Parathyroid adenoma (tissue), 2 donors: Measurements from ENCODE around the gene CDKL1.
"Not testable (repeated sequence)": the region's sequence is repeated elsewhere in the genome, so short reads cannot be mapped to it uniquely, and the experiment has no call there.

Experiments
- H2AFZ ChIP-seq: fragments of 300-600 bp; sonication (generic); one replicate; pipeline ENCODE4 v1.7.0; 2017; ENCODE audit warnings: antibody characterized with exemption, mild to moderate bottlenecking
- H3K27ac ChIP-seq: fragments of 300-600 bp; sonication (generic); one replicate; pipeline ENCODE4 v1.7.0; 2017
- H3K27me3 ChIP-seq: fragments of 300-600 bp; sonication (generic); one replicate; pipeline ENCODE4 v1.7.0; 2017; ENCODE audit warnings: low read length; ENCODE audit not compliant: control insufficient read depth, insufficient read depth
- H3K36me3 ChIP-seq: fragments of 300-600 bp; sonication (generic); one replicate; pipeline ENCODE4 v1.7.0; 2017; ENCODE audit warnings: low read length; ENCODE audit not compliant: control insufficient read depth, insufficient read depth
- H3K4me1 ChIP-seq: fragments of 300-600 bp; sonication (generic); one replicate; pipeline ENCODE4 v1.7.0; 2017; ENCODE audit warnings: control low read depth
- H3K4me2 ChIP-seq: fragments of 300-600 bp; sonication (generic); one replicate; pipeline ENCODE4 v1.7.0; 2017; ENCODE audit warnings: low read length
- H3K4me3 ChIP-seq: fragments of 300-600 bp; sonication (generic); one replicate; pipeline ENCODE4 v1.7.0; 2017; ENCODE audit warnings: low read depth, low read length
- H3K79me2 ChIP-seq: fragments of 300-600 bp; sonication (generic); one replicate; pipeline ENCODE4 v1.7.0; 2017; ENCODE audit warnings: control low read depth
- H3K9ac ChIP-seq: fragments of 300-600 bp; sonication (generic); one replicate; pipeline ENCODE4 v1.7.0; 2017; ENCODE audit warnings: mild to moderate bottlenecking
- H3K9me3 ChIP-seq: fragments of 300-600 bp; sonication (generic); one replicate; pipeline ENCODE4 v1.7.0; 2017; ENCODE audit warnings: low read length; ENCODE audit not compliant: control insufficient read depth
- TF ChIP-seq, protein P1 (sequence below): fragments of 300-600 bp; sonication (generic); IDR thresholded peaks from one replicate; pipeline ENCODE4 v1.7.0; 2017; ENCODE audit warnings: antibody characterized with exemption, mild to moderate bottlenecking
- donor health status: primary hyperparathyroidism.

CDKL1 gene

DNA sequence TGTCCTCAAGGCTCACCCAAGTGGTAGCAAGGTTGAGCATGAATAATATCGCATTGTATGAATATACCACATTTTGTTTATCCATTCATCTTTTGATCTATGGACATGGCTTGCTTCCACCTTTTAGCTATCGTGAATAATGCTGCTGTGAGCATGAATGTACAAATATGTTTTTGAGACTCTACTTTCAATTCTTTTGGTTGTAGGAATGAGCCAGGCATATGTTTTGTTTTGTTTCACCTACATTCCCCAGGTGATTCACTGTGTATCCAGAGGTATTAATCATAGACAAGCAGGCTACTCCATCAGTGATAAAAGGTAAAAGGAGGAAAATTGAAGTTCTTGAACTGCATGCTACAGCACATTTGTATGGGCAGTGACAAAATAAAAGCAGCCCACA, 35.8 kb downstream of the CDKL1 start:
- Histone ChIP-seq H3K36me3 (no peaks in the 10 kb centered on the region), H3K4me2 (no peak overlapping the region), H3K4me3 (no peak overlapping the region), H3K27ac (no peak overlapping the region), H3K27me3 (no peaks in the 10 kb centered on the region), H3K4me1 (no peaks in the 10 kb centered on the region), H3K9ac (no peak overlapping the region), H3K9me3 (no peaks in the 10 kb centered on the region), H3K79me2 (no peaks in the 10 kb centered on the region), H2AFZ (no peak overlapping the region)
- TF ChIP-seq, protein P1, sequence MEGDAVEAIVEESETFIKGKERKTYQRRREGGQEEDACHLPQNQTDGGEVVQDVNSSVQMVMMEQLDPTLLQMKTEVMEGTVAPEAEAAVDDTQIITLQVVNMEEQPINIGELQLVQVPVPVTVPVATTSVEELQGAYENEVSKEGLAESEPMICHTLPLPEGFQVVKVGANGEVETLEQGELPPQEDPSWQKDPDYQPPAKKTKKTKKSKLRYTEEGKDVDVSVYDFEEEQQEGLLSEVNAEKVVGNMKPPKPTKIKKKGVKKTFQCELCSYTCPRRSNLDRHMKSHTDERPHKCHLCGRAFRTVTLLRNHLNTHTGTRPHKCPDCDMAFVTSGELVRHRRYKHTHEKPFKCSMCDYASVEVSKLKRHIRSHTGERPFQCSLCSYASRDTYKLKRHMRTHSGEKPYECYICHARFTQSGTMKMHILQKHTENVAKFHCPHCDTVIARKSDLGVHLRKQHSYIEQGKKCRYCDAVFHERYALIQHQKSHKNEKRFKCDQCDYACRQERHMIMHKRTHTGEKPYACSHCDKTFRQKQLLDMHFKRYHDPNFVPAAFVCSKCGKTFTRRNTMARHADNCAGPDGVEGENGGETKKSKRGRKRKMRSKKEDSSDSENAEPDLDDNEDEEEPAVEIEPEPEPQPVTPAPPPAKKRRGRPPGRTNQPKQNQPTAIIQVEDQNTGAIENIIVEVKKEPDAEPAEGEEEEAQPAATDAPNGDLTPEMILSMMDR: no peak

DNA sequence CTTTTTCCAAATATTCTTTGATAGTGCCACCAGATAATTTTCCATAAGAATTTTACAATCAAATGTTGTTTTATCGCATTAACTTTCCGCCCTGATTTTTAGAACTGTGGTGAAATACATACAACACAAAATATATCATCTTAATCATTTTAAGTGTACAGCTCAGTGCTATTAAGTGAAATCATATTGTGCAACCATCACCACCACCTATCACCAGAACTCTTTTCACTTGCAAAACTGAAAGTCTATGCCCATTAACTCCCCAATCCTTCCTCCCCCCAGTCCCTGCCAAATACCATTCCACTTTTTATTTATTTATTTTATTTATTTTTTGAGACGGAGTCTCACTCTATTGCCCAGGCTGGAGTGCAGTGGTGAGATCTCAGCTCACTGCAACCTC, 36.6 kb downstream of the CDKL1 start:
- H3K9me3 ChIP-seq: no peaks in the 10 kb centered on the region
- no peak overlapping the region for H3K9ac ChIP-seq
- H2AFZ ChIP-seq: no peak overlapping the region
- no peak overlapping the region for H3K4me3 ChIP-seq
- H3K4me2 ChIP-seq: no peak overlapping the region
- H3K27me3 ChIP-seq: no peaks in the 10 kb centered on the region
- H3K27ac ChIP-seq: no peak overlapping the region
- no peaks in the 10 kb centered on the region for H3K79me2 ChIP-seq
- no peaks in the 10 kb centered on the region for H3K4me1 ChIP-seq
- H3K36me3 ChIP-seq: no peaks in the 10 kb centered on the region
- TF ChIP-seq, protein P1: no peak

DNA sequence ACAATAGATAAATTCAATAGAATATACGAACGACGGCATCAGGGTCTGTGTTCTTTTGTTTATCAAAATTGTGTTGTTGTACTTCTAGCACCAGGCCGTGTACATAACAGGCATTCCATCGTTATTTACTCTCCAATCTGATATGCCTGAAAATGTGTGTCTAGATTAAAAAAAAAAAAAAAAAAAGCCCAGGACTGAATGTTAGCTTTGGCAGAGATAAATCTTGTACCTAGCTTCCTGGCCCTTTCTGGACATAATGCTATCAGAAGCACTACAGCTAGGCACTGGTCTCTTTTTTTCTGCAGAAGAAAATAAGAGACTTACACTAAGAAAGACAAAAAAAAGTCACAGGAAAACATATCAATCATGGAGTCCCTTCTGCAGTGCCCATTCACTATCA, 37.0 kb downstream of the CDKL1 start:
- H3K27me3 ChIP-seq: no peaks in the 10 kb centered on the region
- H3K9me3 ChIP-seq: no peaks in the 10 kb centered on the region
- H3K9ac ChIP-seq: no peak overlapping the region
- H3K79me2 ChIP-seq: no peaks in the 10 kb centered on the region
- H3K36me3 ChIP-seq: no peaks in the 10 kb centered on the region
- H3K27ac ChIP-seq: no peak overlapping the region
- H3K4me3 ChIP-seq: no peak overlapping the region
- TF ChIP-seq, protein P1: no peak
- H3K4me2 ChIP-seq: no peak overlapping the region
- H3K4me1 ChIP-seq: no peaks in the 10 kb centered on the region
- H2AFZ ChIP-seq: no peak overlapping the region

DNA sequence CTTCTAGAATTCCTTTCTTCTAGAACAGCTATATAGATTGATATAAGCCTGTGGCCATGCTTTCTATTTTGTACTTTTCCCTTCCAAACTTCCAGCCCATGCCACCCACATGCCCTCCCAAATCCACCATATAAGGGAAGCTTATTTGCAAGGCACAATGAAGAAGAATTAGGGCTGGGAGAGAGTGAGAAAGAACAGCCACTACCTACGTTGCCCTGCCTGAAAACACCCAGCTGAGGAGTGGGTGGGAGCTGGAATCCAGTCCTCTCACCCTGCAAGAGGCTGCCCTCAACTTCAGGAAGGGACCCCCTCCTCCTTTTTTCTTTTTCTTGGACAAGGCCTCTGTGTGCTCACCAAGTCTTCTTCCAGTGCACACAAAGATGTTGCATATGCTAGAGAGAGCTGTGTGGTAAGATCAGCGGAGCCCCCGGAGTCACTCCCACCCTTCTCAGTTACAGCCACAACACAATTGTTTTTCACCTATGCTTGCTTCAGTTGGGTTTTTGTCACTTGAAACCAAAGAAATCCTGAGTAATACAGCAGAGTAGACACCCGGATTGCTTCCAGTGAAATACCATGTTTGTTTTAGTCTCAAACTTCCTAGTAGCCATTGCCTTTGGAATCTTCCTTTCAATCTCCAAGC, 38.8 kb downstream of the CDKL1 start:
- H3K9ac ChIP-seq: no peak overlapping the region
- no peaks in the 10 kb centered on the region for H3K79me2 ChIP-seq
- H2AFZ ChIP-seq: no peak overlapping the region
- H3K36me3 ChIP-seq: no peaks in the 10 kb centered on the region
- TF ChIP-seq, protein P1: no peak
- H3K4me1 ChIP-seq: no peaks in the 10 kb centered on the region
- H3K9me3 ChIP-seq: no peaks in the 10 kb centered on the region
- H3K4me3 ChIP-seq: no peak overlapping the region
- H3K27me3 ChIP-seq: no peaks in the 10 kb centered on the region
- no peak overlapping the region for H3K4me2 ChIP-seq
- H3K27ac ChIP-seq: no peak overlapping the region

DNA sequence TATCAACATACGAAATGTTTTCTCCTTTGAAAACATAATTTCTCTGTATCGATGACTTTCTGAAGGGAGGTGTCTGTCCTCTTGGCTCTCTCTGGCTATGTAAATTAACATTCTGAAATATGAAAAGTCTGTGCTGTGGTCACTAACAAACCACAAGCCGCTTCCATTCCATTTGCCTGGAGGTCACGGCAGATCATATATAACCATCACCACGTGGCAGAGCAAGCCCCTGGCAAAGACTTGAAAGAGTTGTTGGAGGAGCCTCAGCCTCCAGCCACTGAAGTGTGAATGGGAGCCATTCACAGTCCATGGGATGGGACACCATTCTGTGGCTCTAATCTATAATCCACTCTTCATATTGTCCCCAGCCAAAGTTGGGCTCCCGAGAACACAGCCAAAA, 39.6 kb downstream of the CDKL1 start:
- Histone ChIP-seq H3K9ac (no peak overlapping the region), H3K4me1 (no peaks in the 10 kb centered on the region), H3K36me3 (no peaks in the 10 kb centered on the region), H3K27ac (no peak overlapping the region), H3K27me3 (no peaks in the 10 kb centered on the region), H3K4me2 (no peak overlapping the region), H2AFZ (no peak overlapping the region), H3K4me3 (no peak overlapping the region), H3K9me3 (no peaks in the 10 kb centered on the region), H3K79me2 (no peaks in the 10 kb centered on the region)
- TF ChIP-seq, protein P1: no peak

DNA sequence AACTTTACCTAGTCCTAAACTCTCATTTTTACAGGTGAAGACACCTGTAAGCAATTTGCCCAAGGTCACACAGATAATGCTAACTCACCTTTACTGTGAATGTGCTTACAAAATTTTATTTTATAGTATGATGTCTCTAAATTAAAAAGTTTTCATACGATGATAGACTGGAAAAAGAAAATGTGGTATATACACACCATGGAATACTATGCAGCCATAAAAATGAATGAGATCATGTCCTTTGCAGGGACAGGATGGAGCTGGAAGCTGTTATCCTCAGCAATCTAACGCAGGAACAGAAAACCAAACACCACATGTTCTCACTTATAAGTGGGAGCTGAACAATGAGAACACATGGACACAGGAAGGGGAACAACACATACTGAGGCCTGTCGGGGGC, 40.4 kb downstream of the CDKL1 start:
- H3K4me1 ChIP-seq, H3K4me2 ChIP-seq, H3K9me3 ChIP-seq, H3K4me3 ChIP-seq, H3K27me3 ChIP-seq, H2AFZ ChIP-seq, H3K27ac ChIP-seq, H3K9ac ChIP-seq, H3K79me2 ChIP-seq, H3K36me3 ChIP-seq: not testable (repeated sequence)
